Activated T-helper 17 cell treated with anti-CD3 and anti-CD28 coated beads, Interleukin-2, amount 50 U/mL, for 72 hours (primary cell): ENCODE results near the gene OTOF. TPM values are rescaled to one million over a fixed set of nuclear protein-coding genes. Genes with fewer than 3 reads are reported as not detected.

Experiments
- ATAC-seq: fragments of 150-1000 bp; cut with Tn5 transposase; replicated peaks from 2 replicates; pipeline ENCODE4 v1.10.0; 2021; ENCODE audit warnings: mild to moderate bottlenecking, moderate library complexity
- H3K27ac Mint-ChIP-seq: one replicate; pipeline ENCODE4 v1.8.0; 2022; ENCODE audit warnings: mixed read lengths
- H3K27me3 Mint-ChIP-seq: one replicate; pipeline ENCODE4 v1.8.0; 2022; ENCODE audit warnings: mixed read lengths
- H3K36me3 Mint-ChIP-seq: one replicate; pipeline ENCODE4 v1.8.0; 2022; ENCODE audit warnings: low read depth, mild to moderate bottlenecking, mixed read lengths
- H3K4me1 Mint-ChIP-seq: one replicate; pipeline ENCODE4 v1.8.0; 2022; ENCODE audit warnings: mixed read lengths
- H3K4me3 Mint-ChIP-seq: one replicate; pipeline ENCODE4 v1.8.0; 2022; ENCODE audit warnings: mild to moderate bottlenecking, mixed read lengths
- H3K9me3 Mint-ChIP-seq: one replicate; pipeline ENCODE4 v1.8.0; 2022; ENCODE audit warnings: mixed read lengths
- total RNA-seq, 2 donors: library from RNA; stranded (reverse); gene quantifications; one replicate each; pipeline ENCODE4 v1.2.3, GENCODE V29; 2022

Gene OTOF
- total RNA-seq, 2 donors from 2014 or later, result 0.95 to 2.1 TPM

DNA sequence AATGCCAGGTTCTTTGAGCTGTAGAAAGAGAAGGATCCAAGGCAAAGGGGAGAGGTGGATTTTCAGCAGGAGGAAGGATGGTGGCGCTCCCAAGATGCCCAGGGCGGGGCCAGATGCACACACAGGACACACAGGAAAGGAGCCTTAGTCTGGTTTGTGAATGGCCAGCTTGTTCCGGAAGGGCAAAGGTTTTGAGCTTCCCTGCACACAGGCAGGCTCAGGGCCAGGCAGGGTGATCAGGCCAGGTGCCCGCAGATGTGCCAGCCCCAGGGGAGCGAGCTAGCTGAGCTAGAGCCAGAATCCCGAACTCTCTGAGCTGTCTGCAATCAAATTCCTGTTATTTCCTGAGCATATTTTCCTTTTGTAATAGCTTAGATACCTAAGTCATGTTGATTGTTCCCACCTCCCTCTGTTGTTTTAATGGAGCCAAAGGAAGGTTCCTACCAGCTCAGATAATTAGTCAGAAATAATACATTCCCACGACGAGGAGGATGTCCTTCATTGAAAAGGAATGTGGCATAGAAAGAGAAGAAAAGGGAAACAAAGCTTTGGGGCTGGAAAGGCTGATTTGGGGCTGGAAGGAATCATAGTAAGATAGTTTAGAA lies 13.7 kb upstream of the OTOF start:
- ATAC-seq, result no peak
- Mint-ChIP-seq H3K27ac (no peak overlapping the region), H3K27me3 (no peaks in the 10 kb centered on the region), H3K36me3 (no peaks in the 10 kb centered on the region), H3K4me1 (no peaks in the 10 kb centered on the region), H3K9me3 (no peaks in the 10 kb centered on the region), H3K4me3 (no peak overlapping the region)

- Mint-ChIP-seq H3K9me3 (no peaks in the 10 kb centered on the region), H3K27me3 (peaks cover 5% of the 10 kb centered on the region), H3K4me3 (no peak overlapping the region), H3K27ac (no peak overlapping the region), H3K4me1 (no peaks in the 10 kb centered on the region), H3K36me3 (no peaks in the 10 kb centered on the region)
- ATAC-seq, result no peak
These were observed 11.4 kb upstream of the OTOF start for GRCh38 chr2:26489213-26489850.

- no peak overlapping the region for H3K4me3 Mint-ChIP-seq
- H3K4me1 Mint-ChIP-seq, result no peaks in the 10 kb centered on the region
- no peaks in the 10 kb centered on the region for H3K9me3 Mint-ChIP-seq
- no peaks in the 10 kb centered on the region for H3K36me3 Mint-ChIP-seq
- peaks cover 5% of the 10 kb centered on the region for H3K27me3 Mint-ChIP-seq
- ATAC-seq, result no peak
- no peak overlapping the region for H3K27ac Mint-ChIP-seq
These were observed 10.7 kb upstream of the OTOF start for GRCh38 chr2:26488463-26489212.

GRCh38 chr2:26487192-26487591 lies 9.3 kb upstream of the OTOF start:
- H3K27ac Mint-ChIP-seq, result no peak overlapping the region
- no peaks in the 10 kb centered on the region for H3K4me1 Mint-ChIP-seq
- H3K9me3 Mint-ChIP-seq, result no peaks in the 10 kb centered on the region
- peaks cover 5% of the 10 kb centered on the region for H3K27me3 Mint-ChIP-seq
- H3K36me3 Mint-ChIP-seq, result no peaks in the 10 kb centered on the region
- no peak for ATAC-seq
- no peak overlapping the region for H3K4me3 Mint-ChIP-seq

- Mint-ChIP-seq H3K4me1 (no peaks in the 10 kb centered on the region), H3K36me3 (no peaks in the 10 kb centered on the region), H3K27me3 (peaks cover 5% of the 10 kb centered on the region), H3K9me3 (no peaks in the 10 kb centered on the region), H3K27ac (no peak overlapping the region), H3K4me3 (no peak overlapping the region)
- no peak for ATAC-seq
These were observed 8.9 kb upstream of the OTOF start for GRCh38 chr2:26486789-26487188.

GRCh38 chr2:26485725-26486418 lies 7.9 kb upstream of the OTOF start:
- Mint-ChIP-seq H3K27ac (no peak overlapping the region), H3K4me1 (no peaks in the 10 kb centered on the region), H3K9me3 (no peaks in the 10 kb centered on the region), H3K36me3 (no peaks in the 10 kb centered on the region), H3K27me3 (peaks cover 5% of the 10 kb centered on the region), H3K4me3 (no peak overlapping the region)
- no peak for ATAC-seq

- H3K9me3 Mint-ChIP-seq, result no peaks in the 10 kb centered on the region
- no peaks in the 10 kb centered on the region for H3K4me1 Mint-ChIP-seq
- no peak for ATAC-seq
- H3K4me3 Mint-ChIP-seq, result no peak overlapping the region
- H3K36me3 Mint-ChIP-seq, result no peaks in the 10 kb centered on the region
- H3K27ac Mint-ChIP-seq, result no peak overlapping the region
- H3K27me3 Mint-ChIP-seq, result peaks cover 5% of the 10 kb centered on the region
These were observed 7.2 kb upstream of the OTOF start for GRCh38 chr2:26485099-26485498.

DNA sequence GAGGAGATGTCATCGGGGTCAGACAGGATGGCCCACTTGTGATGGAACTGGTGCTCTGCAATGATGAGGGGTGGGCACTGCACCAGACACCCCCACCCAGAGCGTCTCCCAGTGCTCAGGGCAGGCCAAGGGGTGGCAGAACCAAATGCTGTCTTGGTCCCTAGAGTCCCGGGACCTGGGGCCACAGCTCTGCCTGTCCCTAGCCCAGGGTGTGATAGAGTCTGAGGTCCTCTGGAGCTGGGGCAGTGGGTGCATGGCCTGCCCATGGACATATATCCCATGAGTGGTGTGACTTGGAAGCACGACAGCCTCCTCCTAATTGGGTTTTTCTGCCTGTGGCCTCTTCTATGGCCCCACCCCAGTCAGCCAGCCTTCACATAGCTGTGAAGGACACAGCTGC lies 6.7 kb upstream of the OTOF start:
- no peak overlapping the region for H3K27ac Mint-ChIP-seq
- H3K4me3 Mint-ChIP-seq, result no peak overlapping the region
- H3K27me3 Mint-ChIP-seq, result peaks cover 5% of the 10 kb centered on the region
- ATAC-seq, result no peak
- no peaks in the 10 kb centered on the region for H3K9me3 Mint-ChIP-seq
- no peaks in the 10 kb centered on the region for H3K36me3 Mint-ChIP-seq
- no peaks in the 10 kb centered on the region for H3K4me1 Mint-ChIP-seq

- Mint-ChIP-seq H3K27me3 (peaks cover 5% of the 10 kb centered on the region), H3K27ac (no peak overlapping the region), H3K4me1 (no peaks in the 10 kb centered on the region), H3K36me3 (no peaks in the 10 kb centered on the region), H3K4me3 (no peak overlapping the region), H3K9me3 (no peaks in the 10 kb centered on the region)
- ATAC-seq, result no peak
These were observed 6.1 kb upstream of the OTOF start for GRCh38 chr2:26483957-26484565.

- ATAC-seq, result no peak
- Mint-ChIP-seq H3K9me3 (no peaks in the 10 kb centered on the region), H3K4me1 (no peaks in the 10 kb centered on the region), H3K4me3 (no peak overlapping the region), H3K27ac (no peak overlapping the region), H3K36me3 (no peaks in the 10 kb centered on the region), H3K27me3 (peaks cover 5% of the 10 kb centered on the region)
These were observed 5.6 kb upstream of the OTOF start for GRCh38 chr2:26483516-26483915.

GRCh38 chr2:26483027-26483326 lies 5.1 kb upstream of the OTOF start:
- Mint-ChIP-seq H3K4me3 (no peak overlapping the region), H3K36me3 (no peaks in the 10 kb centered on the region), H3K27me3 (peaks cover 5% of the 10 kb centered on the region), H3K9me3 (no peaks in the 10 kb centered on the region), H3K27ac (no peak overlapping the region), H3K4me1 (no peaks in the 10 kb centered on the region)
- ATAC-seq, result no peak

DNA sequence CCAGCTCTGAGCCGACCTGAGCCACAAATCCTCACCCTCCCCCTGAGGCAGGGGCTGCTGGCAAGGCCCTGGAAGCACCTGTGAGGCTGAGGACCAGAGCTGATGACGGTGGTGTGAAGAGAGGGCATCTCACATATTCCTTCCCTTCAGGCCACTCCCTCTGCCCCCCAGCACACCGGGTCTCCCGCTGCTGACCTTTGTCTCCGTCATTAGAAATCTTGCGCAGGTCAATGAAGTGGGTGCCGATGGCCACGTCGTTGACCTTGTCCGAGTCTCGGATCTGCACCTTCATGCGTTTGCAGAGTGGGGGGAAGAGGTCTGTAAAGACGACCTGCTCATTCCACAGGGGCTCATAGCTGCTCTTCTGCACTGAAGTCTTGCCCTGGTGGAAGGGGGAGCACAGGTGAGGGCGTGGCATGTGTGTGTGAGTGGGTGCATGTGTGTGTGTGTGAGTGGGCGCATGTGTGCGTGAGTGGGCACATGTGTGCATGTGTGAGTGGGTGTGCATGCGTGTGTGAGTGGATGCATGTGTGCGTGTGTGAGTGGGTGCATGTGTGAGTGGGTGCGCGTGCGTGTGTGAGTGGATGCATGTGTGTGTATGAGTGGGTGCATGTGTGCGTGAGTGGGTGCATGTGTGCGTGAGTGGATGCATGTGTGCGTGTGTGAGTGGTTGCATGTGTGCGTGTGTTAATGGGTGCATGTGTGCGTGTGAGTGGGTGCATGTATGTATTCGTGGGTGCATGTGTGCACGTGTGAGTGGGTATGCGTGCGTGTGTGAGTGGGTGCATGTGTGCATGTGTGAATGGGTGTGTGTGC lies 4.5 kb upstream of the OTOF start:
- Mint-ChIP-seq H3K27me3 (peaks cover 5% of the 10 kb centered on the region), H3K27ac (no peak overlapping the region), H3K36me3 (no peaks in the 10 kb centered on the region), H3K4me1 (no peaks in the 10 kb centered on the region), H3K9me3 (no peaks in the 10 kb centered on the region), H3K4me3 (no peak overlapping the region)
- ATAC-seq, result no peak

DNA sequence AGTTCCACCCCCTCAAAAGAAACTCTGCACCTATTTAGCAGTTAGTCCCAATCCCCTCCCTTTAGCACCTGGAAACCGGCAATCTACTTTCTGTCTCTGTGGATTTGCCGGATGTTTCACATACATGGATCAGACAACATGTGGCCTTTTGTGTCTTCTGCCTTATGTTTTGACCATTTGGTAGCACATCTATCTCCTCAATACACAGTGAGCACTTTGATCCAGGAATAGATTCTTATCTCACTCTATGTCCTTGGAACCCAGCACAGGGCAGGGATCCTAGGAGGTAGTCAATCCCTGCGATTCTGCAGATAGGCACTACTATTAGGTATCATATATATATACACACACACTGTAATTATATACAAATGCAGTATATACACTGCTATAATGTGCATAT lies 3.8 kb upstream of the OTOF start:
- Mint-ChIP-seq H3K36me3 (no peaks in the 10 kb centered on the region), H3K4me1 (no peaks in the 10 kb centered on the region), H3K4me3 (no peak overlapping the region), H3K27ac (no peak overlapping the region), H3K9me3 (no peaks in the 10 kb centered on the region), H3K27me3 (peaks cover 5% of the 10 kb centered on the region)
- ATAC-seq, result no peak
